Stimulated activated CD8-positive, alpha-beta memory T cell treated with anti-CD3 and anti-CD28 coated beads, Interleukin-4, amount 100 ng/mL, for 4 hours (primary cell): ENCODE results near the gene P3H4.
A peak's percentile ranks its signal among the peaks of the same experiment; 100 is the strongest.
"Not testable (repeated sequence)": the region's sequence is repeated elsewhere in the genome, so short reads cannot be mapped to it uniquely, and the experiment has no call there.

Source experiments
- DNase-seq, 2 donors: peaks; one replicate each; pipeline ENCODE4 v3.0.0-alpha.2; 2020; ENCODE audit warnings: low read depth in 2 of 2, low spot score in 1 of 2

P3H4 gene

DNA sequence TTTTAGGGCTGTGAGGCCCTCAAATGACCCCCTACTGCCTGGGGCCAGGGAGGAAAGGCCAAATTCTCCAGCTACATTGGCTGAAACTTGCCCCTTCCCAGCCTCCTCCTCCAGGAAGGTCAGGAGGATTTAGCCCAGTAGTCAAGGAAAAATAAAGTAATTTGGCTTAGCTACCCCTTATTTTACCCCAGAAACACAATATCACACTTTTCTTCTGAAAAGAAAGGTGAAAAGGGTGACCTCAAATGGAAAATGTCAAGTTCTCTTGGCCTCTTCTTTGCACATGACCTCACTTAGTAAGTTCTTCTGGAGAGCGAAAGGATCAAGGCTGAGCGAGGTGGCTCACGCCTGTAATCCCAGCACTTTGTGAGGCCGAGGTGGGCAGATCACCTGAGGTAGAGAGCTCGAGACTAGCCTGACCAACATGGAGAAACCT, 17.2 kb downstream of the P3H4 start:
- no peak for DNase-seq

DNA sequence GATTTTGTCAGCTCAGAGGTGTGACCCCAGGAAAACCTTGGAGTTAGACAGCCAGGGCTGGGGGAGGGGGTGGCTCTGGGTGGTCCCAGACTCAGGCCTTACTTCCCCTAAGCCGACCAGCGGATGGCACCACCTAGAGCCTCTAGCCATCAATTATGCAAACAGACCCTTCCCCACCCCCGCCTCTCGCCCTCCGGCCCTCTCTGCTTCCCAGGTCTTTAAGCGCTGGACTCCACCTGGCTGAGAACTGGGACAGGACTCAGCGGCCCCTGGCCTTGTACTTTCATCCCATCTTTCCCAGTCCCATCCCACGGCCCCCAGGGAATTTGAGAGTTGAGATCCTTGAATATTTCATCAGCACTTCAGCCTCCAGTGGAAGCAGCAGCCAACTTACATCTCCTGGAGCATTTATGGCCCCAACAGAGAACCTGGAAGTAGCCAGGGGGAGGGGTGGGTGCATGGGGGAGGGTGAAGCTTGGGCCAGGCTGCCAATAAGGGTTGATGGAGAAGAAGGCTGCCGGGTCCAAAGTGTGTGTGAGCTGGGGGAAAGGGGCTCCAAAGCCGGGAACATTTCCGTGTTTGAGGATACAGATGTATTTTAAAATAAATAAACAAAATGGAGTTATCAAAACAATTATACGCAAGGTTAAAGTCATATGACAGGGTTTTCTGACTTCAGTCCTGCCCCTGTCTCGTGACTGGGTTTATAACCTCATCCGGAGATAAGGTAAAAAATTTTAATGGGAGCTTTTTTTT, 17.8 kb downstream of the P3H4 start:
- no peak for DNase-seq

DNA sequence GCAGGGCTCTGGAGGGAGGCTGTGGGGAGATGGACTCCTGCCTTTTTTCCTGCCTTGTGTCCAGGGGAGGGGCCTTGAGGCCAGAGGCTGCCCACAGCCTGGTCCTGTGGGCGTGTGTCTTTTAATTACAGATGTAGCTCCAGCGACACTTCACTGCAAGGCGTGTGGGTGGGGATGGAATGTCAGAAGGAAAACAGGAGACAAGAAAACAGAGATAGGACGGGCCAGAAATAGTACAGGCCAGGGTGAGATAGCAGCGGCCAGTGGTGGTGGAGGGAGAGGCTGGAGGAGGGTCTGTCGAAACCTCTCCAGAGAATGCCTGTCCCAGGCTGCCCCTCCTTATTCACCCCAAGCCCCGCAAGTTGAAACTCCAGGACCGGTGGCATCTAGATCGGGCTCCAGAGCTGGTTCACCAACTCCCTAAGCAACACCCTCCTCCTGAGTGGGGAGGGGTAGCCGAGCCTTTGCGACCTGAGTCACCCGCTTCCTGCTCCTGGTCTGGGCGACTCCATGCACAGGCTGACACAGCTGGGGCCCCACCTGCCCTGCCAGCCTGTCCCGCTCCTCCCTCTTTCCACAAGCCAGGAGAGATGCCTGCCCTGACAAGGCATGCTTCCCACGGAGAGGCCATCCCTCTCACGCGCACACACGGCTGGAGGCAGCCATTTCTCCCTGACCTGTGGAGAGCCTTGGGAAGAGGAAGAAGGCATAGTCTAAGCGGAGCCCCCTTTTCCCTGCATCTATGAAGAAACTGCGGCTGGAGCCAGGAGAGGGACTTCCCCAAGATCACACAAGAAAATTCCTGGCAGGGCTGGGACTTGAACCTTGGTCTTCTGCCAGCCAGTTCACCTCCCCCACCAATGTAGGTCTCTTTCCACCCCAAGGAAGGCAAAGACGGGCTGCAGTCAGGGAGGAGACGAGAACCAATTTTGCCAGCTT, 18.6 kb downstream of the P3H4 start:
- no peak for DNase-seq

DNA sequence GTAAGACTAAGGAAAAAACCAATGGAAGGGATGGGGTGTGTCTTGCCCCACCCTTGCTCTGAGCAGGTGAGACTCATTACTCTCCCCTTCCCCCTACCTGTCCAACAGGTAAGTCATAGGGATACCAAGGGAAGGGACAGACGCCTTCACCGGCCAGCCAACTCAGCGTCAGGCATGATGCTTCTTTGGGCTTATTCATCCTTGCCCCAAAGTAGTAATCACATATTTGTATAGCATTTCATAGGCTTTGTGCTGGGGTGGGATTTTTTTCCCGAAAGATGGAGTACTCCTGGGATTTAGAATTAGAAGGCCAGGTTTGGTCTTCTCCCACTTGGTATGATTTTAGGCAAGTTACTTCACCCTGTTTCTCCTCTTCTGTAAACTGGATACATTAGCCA, 24.7 kb downstream of the P3H4 start:
- no peak for DNase-seq

DNA sequence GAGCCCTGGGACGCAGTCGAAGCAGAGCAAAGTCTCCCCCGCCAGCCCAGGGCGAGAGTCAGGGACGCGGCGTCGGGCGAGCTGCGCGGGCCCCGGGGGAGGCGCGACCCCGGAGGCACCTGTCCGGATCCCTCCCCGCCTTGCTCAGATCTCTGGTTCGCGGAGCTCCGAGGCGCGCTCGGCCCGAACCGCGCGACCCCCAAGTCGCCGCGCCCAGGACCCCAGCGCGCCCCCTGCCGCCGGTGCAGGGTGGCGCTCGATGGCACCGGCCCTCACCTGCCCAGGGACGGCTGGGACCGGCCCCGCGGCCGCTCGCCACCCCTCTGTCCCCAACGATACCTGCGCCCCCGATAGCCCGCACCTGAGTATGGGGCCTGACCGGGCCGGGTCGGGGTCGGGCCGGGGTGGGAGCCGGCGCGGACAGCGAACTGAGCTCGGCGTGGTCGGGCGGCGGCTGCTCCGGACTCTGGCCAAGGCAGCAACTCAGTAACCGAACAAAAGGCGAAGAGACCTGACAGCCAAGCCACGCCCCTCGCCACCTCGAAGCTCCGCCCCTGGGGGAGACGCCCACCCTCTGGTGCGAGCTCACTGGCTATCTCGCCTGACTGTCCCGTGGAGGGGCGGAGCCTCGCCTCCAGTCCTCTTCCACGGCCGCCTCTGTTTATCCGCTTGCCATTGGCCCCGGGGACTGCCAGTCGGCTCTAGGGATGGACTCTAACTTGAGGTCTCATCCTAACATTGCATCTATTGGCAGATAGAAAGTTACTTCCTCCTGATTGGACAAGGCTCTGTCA, 25.3 kb downstream of the P3H4 start, which contains the start of gene JUP:
JUP (minus strand) TSS at position 485 of the 794 bp plus-strand sequence. CDS start 14,857 bp downstream, outside the sequence.
- DNase-seq, result peak; percentile 61 to 71

DNA sequence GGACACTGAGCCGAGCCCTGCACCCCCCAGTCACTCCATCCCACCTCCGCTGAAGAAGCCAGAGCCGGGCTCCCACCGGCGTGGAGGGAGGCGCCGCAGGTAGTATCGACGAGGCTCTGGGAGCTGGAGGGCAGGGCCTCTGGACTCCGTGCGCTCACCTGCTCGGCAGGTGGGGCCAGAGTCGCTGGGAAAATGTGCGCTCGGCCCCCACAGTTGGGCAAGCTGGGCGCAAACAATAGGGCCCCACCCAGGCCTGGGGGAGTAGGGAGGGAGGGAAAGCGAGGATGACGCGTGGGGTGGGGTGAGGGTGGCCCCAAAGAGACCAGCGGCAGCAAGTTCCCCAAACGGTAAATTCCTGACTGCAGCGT, 25.9 kb downstream of the P3H4 start:
- DNase-seq, result no peak

DNA sequence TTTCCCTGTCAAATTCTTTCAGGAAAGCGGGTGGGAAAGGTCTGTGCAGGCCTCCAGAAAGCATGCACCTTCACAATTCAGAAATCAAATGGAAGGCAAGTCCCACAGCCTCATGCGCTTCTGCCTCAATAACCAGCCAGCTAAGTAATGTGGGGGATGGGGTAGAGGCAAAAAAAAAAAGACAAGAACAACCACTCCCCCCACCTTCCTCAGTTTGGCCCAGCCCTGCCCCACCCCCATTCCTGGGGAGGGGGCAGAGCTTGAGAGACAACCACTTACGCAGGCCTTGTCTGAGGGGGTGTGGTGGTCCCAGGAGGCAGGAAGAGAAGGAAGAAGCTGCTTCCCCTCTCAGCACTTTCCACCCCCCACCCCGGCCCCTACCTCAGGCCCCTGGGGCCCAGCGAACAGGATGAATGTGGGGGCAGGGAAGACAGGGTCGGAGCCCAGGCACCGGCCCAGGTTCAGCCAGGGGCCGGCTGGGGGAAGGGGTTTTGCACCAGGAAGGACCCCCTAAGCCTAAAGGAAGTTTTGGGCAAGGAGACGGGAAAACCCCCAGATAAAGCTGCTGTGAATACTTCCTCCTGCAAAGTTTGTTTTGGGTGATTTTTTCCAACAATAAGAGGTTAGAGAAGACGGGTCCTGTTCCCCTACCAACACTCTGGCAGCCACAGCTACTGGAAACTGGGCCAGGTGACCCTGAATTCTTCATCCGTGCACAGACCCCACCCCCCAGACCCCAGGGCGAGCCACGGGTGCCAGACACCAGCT, 26.5 kb downstream of the P3H4 start:
- DNase-seq, result no peak

DNA sequence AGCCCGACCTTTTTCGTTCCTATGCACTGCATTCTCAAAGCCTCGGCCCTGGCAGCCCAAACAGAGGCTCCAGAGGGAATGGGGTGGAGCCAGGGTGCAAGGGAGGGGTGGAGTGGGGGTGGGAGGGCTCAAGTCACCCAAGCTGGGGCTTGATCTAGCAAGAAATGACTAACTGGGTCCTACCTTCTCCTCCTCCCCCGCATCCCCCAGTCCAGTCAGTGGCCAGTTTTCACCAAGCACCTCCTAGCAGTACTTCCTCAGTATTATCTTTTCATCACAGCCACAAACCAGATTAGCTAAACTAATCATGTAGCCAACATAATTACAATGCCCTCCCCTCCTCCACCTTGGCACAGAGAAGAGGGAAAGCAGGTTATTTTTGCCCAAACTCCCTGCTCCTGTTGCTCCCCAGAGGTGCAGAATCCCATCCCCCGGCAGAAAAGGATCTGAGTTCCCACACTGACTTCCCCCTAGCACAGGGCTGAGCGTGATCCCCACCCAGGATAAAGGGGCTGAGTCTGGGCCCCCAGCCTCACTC, 27.5 kb downstream of the P3H4 start:
- DNase-seq, result no peak

DNA sequence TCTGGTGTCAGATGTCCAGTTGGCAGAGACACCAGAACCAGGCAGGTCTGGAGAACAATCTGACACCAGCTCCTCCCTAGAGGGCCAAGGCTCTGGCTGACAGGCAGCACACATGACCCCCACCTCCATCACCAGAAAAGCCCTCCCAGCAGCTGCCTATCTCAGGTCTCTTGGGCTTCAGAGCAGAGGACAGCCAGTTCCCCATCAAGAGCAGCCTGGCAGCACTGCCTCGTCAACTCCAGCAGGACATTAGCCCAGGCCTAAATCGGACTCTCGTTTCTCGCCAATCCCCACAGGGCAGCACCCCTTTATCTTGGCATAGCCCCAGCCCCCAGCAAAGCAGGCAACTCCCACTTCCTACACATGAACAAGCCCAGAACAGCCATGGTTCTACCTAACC, 29.6 kb downstream of the P3H4 start:
- DNase-seq, result no peak

DNA sequence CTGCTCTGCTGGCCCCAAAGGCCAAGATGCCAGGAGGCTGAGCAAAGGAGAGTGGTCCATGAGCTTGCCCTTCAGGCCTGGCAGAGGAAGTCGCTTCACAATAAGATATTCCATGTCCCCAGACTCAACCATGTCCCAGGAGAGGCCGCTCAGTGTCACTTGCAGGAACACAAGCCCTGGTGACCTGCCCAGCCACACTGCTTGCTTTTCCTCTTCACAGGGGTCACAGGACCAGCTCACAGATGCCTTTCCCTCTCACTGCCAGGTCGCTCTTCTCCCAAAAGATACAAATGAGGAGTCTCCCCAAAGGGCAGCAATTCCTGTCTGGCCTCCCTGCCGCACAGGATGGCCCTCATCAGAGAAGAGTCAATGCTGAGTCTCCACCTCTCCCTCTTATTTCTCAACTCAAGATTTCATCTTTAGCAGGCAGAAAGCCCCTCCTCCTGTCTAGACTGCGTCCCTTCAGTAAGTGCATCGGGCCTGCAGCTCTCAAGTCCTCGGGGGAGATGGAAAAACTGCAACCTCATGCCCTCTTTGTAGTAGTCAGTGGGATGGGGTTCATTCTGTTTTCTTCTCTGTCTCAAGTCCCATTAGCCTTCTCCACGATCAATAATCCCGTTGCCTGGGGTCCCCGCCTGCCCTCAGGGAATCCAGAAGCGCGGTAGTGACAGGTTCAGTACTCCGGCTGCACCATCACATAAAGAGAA, 30.2 kb downstream of the P3H4 start:
- no peak for DNase-seq

DNA sequence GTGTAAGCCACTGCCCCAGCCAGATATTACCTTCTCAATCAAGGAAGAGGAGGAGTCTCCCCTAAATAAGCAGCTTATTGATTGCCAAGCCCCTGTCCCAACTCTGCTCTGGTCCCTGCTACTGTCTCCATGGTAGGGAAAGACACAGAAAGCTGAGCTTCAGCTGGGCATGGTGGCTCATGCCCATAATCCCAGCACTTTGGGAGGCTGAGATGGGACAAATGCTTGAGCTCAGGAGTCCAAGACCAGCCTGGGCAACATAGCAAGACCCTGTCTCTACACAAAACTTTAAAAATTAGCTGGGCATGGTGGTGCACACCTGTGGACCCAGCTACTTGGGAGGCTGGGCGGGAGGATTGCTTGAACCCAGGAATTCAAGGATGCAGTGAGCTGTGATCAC, 31.8 kb downstream of the P3H4 start:
- no peak for DNase-seq

DNA sequence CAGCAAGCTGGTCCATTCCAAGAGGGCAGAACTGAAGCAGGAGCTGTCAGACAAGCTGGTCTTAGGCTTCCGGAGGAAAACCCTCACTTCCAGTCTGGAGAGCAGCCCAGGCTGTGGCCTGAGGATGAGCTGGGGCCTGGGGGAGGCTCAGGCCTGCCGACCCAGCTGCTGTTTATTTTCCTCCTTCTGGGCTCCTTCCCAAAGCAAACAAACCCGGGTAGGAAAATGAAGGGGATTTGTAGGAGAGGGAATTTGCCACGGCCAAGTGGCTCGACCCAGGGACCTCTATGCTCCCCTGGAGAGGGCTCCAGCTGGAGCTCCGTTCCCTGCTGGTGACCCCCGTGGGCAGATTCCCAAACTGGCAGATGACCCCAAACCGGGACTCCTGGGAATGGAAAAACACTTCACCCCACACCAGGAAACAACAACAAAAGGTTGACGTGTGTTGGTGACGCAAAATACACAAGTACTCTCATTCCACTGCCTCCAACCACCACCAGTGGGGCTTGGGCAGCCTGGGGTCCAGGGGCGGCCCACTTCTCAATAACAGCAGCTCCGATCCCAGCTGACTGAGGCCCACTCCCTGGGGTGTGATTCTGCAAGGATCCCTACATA, 34.1 kb downstream of the P3H4 start:
- no peak for DNase-seq

DNA sequence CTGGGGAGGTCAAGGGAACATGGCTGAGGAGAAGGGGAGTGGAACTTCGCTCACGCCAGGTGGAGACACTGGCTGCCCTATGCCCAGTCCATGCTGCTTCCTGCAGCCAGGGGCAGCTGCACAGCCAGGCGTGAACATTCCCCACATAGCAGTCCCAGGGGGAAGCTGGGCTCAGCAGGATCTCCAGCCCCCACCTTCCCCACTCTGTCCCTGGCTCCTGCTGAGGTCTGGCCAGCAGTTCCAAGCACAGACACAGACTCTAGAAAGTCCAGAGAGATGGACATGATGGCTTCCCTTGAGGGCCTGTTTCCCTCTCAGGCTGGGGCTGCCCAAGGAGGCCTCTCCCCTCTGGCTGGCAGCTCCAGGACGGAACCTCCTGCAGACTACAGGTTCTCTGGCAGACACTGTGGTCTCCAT, 34.6 kb downstream of the P3H4 start:
- no peak for DNase-seq

DNA sequence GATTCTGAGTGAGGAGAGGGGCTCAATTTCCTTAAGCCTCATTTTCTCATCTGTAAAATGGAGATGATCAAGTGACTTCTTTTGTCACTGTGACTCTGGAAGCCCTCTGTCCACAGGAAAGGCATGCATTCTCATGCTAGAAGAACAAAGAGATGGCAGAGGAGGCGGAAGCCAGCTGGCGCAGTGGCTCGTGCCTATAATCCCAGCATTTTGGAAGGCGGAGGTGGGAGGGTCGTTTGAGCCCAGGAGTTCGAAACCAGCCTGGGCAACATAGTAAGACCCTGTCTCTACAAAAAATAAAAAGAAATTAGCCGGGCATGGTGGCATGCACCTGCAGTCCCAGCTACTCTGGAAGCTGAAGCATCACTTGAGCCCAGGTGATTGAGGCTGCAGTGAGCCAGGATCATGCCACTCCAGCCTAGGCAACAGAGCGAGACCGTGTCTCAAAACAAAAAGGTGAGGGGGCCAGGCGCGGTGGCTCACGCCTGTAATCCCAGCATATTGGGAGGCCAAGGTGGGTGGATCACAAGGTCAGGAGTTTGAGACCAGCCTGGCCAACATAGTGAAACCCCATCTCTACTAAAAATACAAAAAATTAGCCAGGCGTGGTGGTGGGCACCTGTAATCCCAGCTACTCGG, 35.4 kb downstream of the P3H4 start:
- not testable (repeated sequence) for DNase-seq

DNA sequence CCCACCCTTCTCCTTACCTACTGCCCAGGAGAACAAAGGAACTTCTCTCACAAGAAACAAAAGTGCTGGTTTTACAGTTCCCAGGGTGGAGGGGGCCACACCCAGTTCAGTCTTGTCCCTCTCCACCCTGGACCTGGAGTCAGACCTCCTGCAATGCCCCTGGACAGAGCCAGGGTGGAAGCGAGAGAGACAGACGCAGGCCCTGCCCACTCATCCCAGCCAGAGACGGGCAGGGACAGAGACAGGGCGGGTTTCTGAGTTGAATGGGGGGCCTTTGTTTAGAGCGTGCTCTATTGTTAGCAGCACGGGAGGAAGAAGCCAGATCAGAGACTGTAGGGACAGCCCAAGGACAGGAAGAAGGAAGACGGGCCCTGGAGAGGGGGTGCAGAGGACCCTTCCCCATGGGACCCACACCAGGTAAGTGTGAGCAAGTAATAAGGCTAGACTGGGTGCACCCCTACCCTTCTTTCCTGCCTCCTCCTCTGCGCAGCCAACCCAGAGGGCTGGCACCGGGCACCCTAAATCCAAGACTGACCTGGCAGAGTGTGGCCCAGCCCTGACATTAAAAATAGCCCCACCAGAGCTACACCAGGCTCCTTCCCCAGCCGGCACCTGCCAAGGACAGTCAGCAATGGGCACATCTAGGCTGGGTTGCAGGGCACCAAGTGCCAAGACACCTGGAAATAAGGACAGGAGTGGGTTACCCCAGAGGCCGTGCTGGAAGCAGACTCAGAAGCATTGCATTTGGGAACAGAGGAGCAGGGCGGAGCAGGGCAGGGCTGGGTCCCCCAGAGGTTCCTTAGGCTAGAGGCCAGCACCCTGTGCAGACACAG, 36.1 kb downstream of the P3H4 start:
- DNase-seq, result no peak

DNA sequence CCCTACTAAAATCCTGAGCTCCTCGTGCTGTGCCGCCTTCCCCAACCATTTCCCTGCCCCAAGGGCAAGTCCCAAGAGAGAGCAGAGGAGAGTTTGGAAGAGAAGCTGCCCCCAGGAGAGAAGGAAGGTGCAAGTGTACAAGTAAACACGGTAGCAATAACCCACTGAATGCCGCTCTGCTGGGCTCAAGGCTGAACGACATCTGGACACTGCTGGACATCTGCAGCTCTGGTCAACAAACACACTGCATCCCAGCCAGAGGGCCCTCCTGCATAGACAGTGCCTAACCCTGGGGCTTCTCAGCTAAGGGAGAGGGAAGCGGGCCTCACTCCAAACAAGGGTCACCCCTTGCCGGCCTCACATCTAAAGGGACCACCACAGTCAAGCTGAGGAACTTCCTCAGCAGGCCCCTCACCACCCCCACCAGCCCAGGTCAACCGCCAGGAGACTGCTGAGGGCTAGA, 38.0 kb downstream of the P3H4 start:
- no peak for DNase-seq

DNA sequence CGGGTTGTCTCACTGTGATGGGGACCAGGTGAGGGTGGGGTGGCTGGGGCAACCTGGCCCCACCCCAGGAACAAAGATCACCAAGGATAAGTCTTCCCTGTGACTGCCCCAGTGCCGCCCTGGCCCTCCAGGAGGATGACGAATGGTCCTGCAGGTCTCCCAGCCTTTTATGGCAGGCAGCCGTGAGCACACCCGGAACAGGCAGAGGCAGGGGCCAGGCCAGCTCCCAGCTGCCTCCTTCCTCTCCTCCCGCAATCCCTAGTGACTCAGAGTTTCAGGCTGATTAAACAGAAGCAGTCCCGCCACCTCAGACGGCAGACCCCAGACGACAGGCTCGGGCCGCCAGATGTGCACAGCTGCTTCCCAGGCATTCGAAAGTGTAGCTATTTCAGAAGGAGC, 38.6 kb downstream of the P3H4 start:
- no peak for DNase-seq
